Panc1 (cell line): ENCODE measurements around the gene TSPAN10. TPM values are rescaled to one million over a fixed set of nuclear protein-coding genes. Genes with fewer than 3 reads are reported as not detected.

Experiments
- ATAC-seq: fragments of 200-7000 bp; cut with Tn5 transposase; 2 replicates; pipeline ENCODE4 v1.9.1; 2020; ENCODE audit warnings: mild to moderate bottlenecking, moderate library complexity
- BruUV-seq: library from RNA; stranded (reverse); fragments of 400-500 nt; replicated peaks from 2 replicates; lab custom pipeline; 2021; lab: Mats Ljungman, UMichigan
- CTCF ChIA-PET: fragments of 300-600 bp; sonication (Branson Sonifier 250); formaldehyde crosslinking; loops from one replicate; lab custom pipeline; 2022; ENCODE audit warnings: antibody characterized with exemption; lab: Charles Lee
- POLR2A ChIA-PET: fragments of 300-600 bp; sonication (Branson Sonifier 250); formaldehyde crosslinking; loops from one replicate; lab custom pipeline; 2022; ENCODE audit warnings: antibody characterized with exemption; lab: Charles Lee
- DNase-seq: peaks from one replicate; pipeline ENCODE4 v3.0.0-alpha.2; 2010; ENCODE audit warnings: low read depth, low spot score
- H3K27ac ChIP-seq: 2 replicates; pipeline ENCODE4 v1.5.1; 2011; ENCODE audit warnings: mild to moderate bottlenecking, low read length, inconsistent platforms
- H3K27me3 ChIP-seq: fragments of 200-500 bp; sonication (Bioruptor generic); 2 replicates; pipeline ENCODE4 v1.6.0; 2014; ENCODE audit warnings: low read length, inconsistent platforms; ENCODE audit not compliant: control insufficient read depth, insufficient read depth
- H3K36me3 ChIP-seq: fragments of 200-500 bp; sonication (Bioruptor generic); 2 replicates; pipeline ENCODE4 v1.5.1; 2014; ENCODE audit warnings: inconsistent platforms, mild to moderate bottlenecking, low read length, moderate library complexity; ENCODE audit not compliant: control insufficient read depth, insufficient read depth
- H3K4me1 ChIP-seq: 2 replicates; pipeline ENCODE4 v1.5.1; 2011; ENCODE audit warnings: inconsistent platforms, mild to moderate bottlenecking, low read length, moderate library complexity; ENCODE audit not compliant: control insufficient read depth, insufficient read depth
- H3K4me3 ChIP-seq, 2 experiments: 2 replicates each; pipeline ENCODE4 v1.5.1; 2011 to 2012; ENCODE audit warnings: low read depth in 2 of 2, low read length in 2 of 2, mild to moderate bottlenecking in 2 of 2, inconsistent platforms in 1 of 2, moderate library complexity in 1 of 2
- H3K9me3 ChIP-seq: fragments of 200-500 bp; sonication (Bioruptor generic); 2 replicates; pipeline ENCODE4 v1.5.1; 2014; ENCODE audit warnings: low read depth, mild to moderate bottlenecking, inconsistent platforms, low read length, moderate library complexity; ENCODE audit not compliant: control insufficient read depth, insufficient read depth
- POLR2AphosphoS5 ChIP-seq: IDR thresholded peaks from 2 replicates; pipeline ENCODE4 v1.6.1; 2012; ENCODE audit warnings: mild to moderate bottlenecking, low read depth, low read length, moderate library complexity
- SIN3A ChIP-seq: IDR thresholded peaks from 2 replicates; pipeline ENCODE4 v1.6.1; 2012; ENCODE audit warnings: low read depth, mild to moderate bottlenecking, low read length, moderate library complexity, borderline replicate concordance; ENCODE audit not compliant: insufficient read depth
- TCF7L2 ChIP-seq: IDR thresholded peaks from 2 replicates; pipeline ENCODE4 v1.6.1; 2011; ENCODE audit warnings: mild to moderate bottlenecking, low read depth, low read length, inconsistent platforms
- in situ Hi-C: cut with HindIII; loops from 2 replicates; pipeline ENCODE4 v1.10.0; 2016; ENCODE audit warnings: low sequenced_read_pairs, low pct_unique_long_range_greater_than_20kb
- intact Hi-C: fragments of 100-400 bp; cut with micrococcal nuclease; formaldehyde crosslinking; loops from one replicate; pipeline ENCODE4 v1.10.0; 2022; ENCODE audit not compliant: unreplicated experiment
- total RNA-seq: library from RNA; stranded (reverse); gene quantifications from one replicate; pipeline ENCODE4 v1.2.1, GENCODE V29; 2021; ENCODE audit not compliant: unreplicated experiment
- TF ChIP-seq, protein P1 (sequence below): fragments of 450-650 bp; IDR thresholded peaks from 2 replicates; pipeline ENCODE4 v1.5.1; 2017; ENCODE audit warnings: mild to moderate bottlenecking
- TF ChIP-seq, protein P2 (sequence below), 2 experiments: IDR thresholded peaks; 2 replicates each; pipeline ENCODE4 v1.6.1; 2011 to 2012; ENCODE audit warnings: low read depth in 2 of 2, control low read depth in 1 of 2, low read length in 1 of 2, mild to moderate bottlenecking in 1 of 2, moderate library complexity in 1 of 2; ENCODE audit not compliant: insufficient read depth in 1 of 2

The TSPAN10 gene
- total RNA-seq, 1 experiment from 2014 or later: 4.8 TPM

DNA sequence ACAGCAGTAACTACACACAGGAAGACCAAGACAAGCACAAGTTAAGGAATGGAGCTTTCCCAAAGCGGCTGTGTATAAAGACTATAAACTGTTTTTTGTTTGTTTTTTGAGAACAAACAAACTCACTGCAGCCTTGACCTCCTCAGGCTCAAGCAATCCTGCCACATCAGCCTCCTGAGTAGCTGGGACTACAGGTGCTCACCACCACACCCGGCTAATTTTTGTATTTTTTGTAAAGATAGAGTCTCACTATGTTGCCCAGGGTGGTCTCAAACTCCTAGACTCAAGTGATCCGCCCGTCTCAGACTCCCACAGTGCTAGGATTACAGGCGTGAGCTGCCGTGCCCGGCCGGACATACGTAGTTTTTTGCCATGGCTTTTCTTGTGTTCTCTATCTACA, 23.4 kb downstream of the TSPAN10 start:
- in situ Hi-C loops (no loop called here), intact Hi-C loops (no loop called here)
- Histone ChIP-seq H3K27ac (no peak overlapping the region), H3K4me1 (peaks cover 7% of the 10 kb centered on the region), H3K36me3 (no peaks in the 10 kb centered on the region), H3K9me3 (no peaks in the 10 kb centered on the region), H3K27me3 (no peaks in the 10 kb centered on the region), H3K4me3 (no peak overlapping the region)
- DNase-seq: no peak
- CTCF ChIA-PET: no interaction called here
- no peak for ATAC-seq
- POLR2A ChIA-PET: interaction anchor here (0.5 kb wide), 1 partner anchor 14 kb away, joined by 3 read pairs; no protein-coding TSS in a partner anchor
- TF ChIP-seq SIN3A (no peak), TCF7L2 (no peak), POLR2AphosphoS5 (no peak)
- TF ChIP-seq, protein P1, sequence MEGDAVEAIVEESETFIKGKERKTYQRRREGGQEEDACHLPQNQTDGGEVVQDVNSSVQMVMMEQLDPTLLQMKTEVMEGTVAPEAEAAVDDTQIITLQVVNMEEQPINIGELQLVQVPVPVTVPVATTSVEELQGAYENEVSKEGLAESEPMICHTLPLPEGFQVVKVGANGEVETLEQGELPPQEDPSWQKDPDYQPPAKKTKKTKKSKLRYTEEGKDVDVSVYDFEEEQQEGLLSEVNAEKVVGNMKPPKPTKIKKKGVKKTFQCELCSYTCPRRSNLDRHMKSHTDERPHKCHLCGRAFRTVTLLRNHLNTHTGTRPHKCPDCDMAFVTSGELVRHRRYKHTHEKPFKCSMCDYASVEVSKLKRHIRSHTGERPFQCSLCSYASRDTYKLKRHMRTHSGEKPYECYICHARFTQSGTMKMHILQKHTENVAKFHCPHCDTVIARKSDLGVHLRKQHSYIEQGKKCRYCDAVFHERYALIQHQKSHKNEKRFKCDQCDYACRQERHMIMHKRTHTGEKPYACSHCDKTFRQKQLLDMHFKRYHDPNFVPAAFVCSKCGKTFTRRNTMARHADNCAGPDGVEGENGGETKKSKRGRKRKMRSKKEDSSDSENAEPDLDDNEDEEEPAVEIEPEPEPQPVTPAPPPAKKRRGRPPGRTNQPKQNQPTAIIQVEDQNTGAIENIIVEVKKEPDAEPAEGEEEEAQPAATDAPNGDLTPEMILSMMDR: no peak
- TF ChIP-seq, protein P2, sequence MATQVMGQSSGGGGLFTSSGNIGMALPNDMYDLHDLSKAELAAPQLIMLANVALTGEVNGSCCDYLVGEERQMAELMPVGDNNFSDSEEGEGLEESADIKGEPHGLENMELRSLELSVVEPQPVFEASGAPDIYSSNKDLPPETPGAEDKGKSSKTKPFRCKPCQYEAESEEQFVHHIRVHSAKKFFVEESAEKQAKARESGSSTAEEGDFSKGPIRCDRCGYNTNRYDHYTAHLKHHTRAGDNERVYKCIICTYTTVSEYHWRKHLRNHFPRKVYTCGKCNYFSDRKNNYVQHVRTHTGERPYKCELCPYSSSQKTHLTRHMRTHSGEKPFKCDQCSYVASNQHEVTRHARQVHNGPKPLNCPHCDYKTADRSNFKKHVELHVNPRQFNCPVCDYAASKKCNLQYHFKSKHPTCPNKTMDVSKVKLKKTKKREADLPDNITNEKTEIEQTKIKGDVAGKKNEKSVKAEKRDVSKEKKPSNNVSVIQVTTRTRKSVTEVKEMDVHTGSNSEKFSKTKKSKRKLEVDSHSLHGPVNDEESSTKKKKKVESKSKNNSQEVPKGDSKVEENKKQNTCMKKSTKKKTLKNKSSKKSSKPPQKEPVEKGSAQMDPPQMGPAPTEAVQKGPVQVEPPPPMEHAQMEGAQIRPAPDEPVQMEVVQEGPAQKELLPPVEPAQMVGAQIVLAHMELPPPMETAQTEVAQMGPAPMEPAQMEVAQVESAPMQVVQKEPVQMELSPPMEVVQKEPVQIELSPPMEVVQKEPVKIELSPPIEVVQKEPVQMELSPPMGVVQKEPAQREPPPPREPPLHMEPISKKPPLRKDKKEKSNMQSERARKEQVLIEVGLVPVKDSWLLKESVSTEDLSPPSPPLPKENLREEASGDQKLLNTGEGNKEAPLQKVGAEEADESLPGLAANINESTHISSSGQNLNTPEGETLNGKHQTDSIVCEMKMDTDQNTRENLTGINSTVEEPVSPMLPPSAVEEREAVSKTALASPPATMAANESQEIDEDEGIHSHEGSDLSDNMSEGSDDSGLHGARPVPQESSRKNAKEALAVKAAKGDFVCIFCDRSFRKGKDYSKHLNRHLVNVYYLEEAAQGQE (IDR thresholded peaks at IDR 0.05; ENCODE audit: insufficient read depth in 1 of 2, low read depth in 2 of 2, low read length in 1 of 2): no peak
- BruUV-seq: no TSS peak

DNA sequence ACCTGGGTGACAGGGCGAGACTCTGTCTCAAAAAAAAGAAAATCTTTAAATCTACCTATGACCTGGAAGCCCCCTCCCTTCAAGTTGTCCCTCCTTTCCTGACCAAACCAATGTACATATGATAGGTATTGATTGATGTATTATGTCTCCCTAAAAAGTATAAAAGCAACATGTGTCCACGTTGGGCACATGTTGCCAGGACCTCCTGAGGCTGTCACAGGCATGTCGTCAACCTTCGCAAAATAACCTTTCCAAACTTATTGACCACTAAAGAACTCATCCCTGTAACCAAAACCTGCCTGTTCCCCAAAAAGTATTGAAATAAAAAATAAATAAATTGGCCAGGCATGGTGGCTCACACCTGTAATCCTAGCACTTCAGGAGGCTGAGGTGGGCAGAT, 25.0 kb downstream of the TSPAN10 start:
- BruUV-seq: no TSS peak
- intact Hi-C loops: no loop called here
- Histone ChIP-seq H3K27me3 (no peaks in the 10 kb centered on the region), H3K4me3 (no peak overlapping the region), H3K36me3 (no peaks in the 10 kb centered on the region; the same call in 1 of the 2 replicates), H3K27ac (no peak overlapping the region), H3K4me1 (peaks cover 8% of the 10 kb centered on the region), H3K9me3 (no peaks in the 10 kb centered on the region)
- no peak for DNase-seq
- no peak for ATAC-seq
- TF ChIP-seq SIN3A (no peak), POLR2AphosphoS5 (no peak), TCF7L2 (no peak)
- TF ChIP-seq, protein P1: no peak
- TF ChIP-seq, protein P2 (IDR thresholded peaks at IDR 0.05; ENCODE audit: insufficient read depth in 1 of 2, low read depth in 2 of 2, low read length in 1 of 2): no peak
- POLR2A ChIA-PET: no interaction called here
- CTCF ChIA-PET: no interaction called here
- in situ Hi-C loops: no loop called here
